ENCODE data around the gene SNX24.

The SNX24 gene

GRCh38 chr5:123028222-123028621 lies 182.8 kb downstream of the SNX24 start:
- no peak for DNase-seq (ENCODE audit: low spot score)

- no peak for DNase-seq (ENCODE audit: low spot score)
Measured at GRCh38 chr5:123033157-123033671, 187.8 kb downstream of the SNX24 start.

DNA sequence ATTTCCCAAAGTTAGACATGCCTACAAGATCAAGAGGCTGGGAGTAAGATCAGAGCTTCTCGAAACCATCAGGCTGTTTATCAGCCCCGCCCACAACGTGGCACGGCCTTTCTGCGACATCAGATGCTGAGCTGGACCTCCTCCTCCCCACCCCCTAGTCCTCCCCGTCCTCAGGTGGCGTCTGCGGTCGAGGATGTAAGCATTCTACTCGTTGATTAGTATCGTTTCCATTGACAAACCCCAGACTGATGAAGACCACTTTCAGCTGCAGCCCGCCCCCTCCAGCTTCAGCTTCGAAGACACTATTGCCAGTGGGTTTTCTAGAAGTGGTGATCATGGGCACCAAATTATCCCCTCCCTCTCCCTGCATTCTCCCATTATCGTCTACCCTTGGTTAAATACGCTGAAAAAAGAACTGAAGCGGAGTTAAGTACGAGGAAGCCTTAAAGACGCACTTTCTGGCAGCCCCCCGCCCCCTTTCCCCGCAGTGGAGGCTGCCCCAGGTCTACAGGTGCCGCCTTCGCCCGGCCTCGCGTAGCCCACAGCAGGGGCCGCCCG lies 190.0 kb downstream of the SNX24 start:
- DNase-seq (ENCODE audit: low spot score), result peak; percentile 60

GRCh38 chr5:123035918-123036390 lies 190.5 kb downstream of the SNX24 start:
- peak; percentile 47 for DNase-seq (ENCODE audit: low spot score)

- DNase-seq (ENCODE audit: low spot score), result peak; percentile 89
Measured at GRCh38 chr5:123036391-123037103, 191.1 kb downstream of the SNX24 start, which contains the start of gene PPIC. PPIC (minus strand) TSS chr5:123036725; CDS start chr5:123036625, 100 bp downstream.

DNA sequence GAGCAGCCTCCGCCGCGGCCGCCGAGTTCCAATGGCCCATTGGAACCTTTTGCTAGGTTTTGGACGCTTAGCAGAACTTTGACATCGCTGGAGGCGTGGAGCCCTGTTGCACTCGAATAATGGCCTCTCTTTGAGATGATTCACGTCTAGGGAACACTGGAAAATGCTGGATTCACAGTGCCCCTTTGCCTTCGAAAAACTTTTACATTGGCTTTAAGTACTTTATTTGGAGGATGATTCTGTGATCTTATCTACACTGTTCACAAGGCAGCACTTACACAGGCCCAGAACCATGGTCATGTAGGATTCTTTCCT lies 191.6 kb downstream of the SNX24 start:
- no peak for DNase-seq (ENCODE audit: low spot score)

GRCh38 chr5:123039673-123040072 lies 194.3 kb downstream of the SNX24 start:
- DNase-seq (ENCODE audit: low spot score), result no peak

DNA sequence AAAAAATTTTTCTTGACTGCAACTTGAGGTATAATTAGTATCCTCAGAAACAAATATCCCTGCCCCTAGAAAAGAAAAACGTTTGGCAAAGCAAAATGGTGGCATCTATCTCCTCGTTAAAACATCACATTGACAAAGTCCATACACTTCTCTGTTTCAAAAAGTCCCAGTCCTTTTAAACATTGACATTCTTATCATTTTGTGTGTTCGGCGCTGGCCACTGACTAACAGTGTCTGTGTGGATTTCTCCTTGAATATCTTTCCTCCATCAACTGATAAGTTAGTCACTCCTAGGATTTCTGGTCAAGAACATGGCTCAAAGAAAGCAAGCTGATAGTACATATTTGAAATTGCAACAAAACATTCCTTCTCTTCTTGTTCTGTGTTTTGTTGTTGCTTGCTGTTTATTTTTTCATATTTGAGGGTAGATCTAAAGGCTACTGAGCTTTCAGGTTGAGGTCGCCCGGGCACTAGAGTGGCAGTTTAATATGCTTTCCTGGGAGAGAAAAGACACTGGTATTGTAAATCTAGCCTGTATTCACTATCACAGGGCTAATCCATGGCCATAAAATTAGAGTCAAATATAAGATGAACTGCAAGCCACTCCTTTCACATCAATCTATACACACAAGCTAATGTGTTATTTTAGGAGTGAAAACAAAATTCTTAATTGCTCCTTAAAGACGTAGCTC lies 199.7 kb downstream of the SNX24 start:
- DNase-seq (ENCODE audit: low spot score), result no peak

- no peak for DNase-seq (ENCODE audit: low spot score)
Measured at GRCh38 chr5:123046222-123046621, 200.8 kb downstream of the SNX24 start.

GRCh38 chr5:123047706-123048105 lies 202.3 kb downstream of the SNX24 start:
- no peak for DNase-seq (ENCODE audit: low spot score)

DNA sequence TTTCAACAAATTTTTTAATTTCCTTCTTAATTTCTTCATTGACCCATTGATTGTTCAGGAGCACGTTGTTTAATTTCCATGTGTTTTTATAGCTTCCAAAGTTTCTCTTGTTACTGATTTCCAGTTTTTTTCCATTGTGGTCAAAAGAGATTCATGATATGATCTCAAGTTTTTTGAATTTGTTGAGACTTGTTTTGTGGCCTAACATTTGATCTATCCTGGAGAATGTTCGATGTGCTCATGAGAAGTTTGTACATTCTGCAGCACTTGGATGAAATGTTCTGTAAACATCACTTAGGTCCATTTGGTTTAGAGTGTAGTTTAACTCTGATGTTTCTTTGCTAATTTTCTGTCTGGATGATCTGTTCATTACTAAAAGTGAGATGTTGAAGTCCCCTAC lies 205.8 kb downstream of the SNX24 start:
- no peak for DNase-seq (ENCODE audit: low spot score)
